NCI-H1694 (cell line): ENCODE data around the gene STRBP.
"Not testable (repeated sequence)": the region's sequence is repeated elsewhere in the genome, so short reads cannot be mapped to it uniquely, and the experiment has no call there.

Experiments used
- DNase-seq: peaks from one replicate; lab custom pipeline; 2025; lab: John Stamatoyannopoulos, UW

The STRBP gene

GRCh38 chr9:123249162-123249561 is 19.2 kb downstream of the STRBP start:
- DNase-seq: not testable (repeated sequence)

GRCh38 chr9:123248630-123249029 is 19.8 kb downstream of the STRBP start:
- no peak for DNase-seq

GRCh38 chr9:123246534-123246933 is 21.9 kb downstream of the STRBP start:
- DNase-seq: peak; percentile 4

- no peak for DNase-seq
Measured at GRCh38 chr9:123239726-123240125, 28.7 kb downstream of the STRBP start.

- DNase-seq: no peak
Measured at GRCh38 chr9:123238365-123238764, 30.0 kb downstream of the STRBP start.

GRCh38 chr9:123237220-123237619 is 31.2 kb downstream of the STRBP start:
- DNase-seq: no peak

GRCh38 chr9:123235448-123235847 is 32.9 kb downstream of the STRBP start:
- DNase-seq: no peak

- DNase-seq: no peak
Measured at GRCh38 chr9:123234853-123235252, 33.5 kb downstream of the STRBP start.

GRCh38 chr9:123232332-123232731 is 36.1 kb downstream of the STRBP start:
- DNase-seq: no peak

GRCh38 chr9:123231421-123231820 is 37.0 kb downstream of the STRBP start:
- DNase-seq: no peak

GRCh38 chr9:123228967-123229366 is 39.4 kb downstream of the STRBP start:
- DNase-seq: no peak

GRCh38 chr9:123225995-123226394 is 42.4 kb downstream of the STRBP start:
- DNase-seq: no peak

GRCh38 chr9:123225374-123225813 is 43.0 kb downstream of the STRBP start:
- DNase-seq: peak; percentile 18

GRCh38 chr9:123220127-123220526 is 48.3 kb downstream of the STRBP start:
- no peak for DNase-seq

GRCh38 chr9:123218831-123219230 is 49.6 kb downstream of the STRBP start:
- DNase-seq: no peak

GRCh38 chr9:123217128-123217654 is 51.2 kb downstream of the STRBP start:
- DNase-seq: no peak

- DNase-seq: no peak
Measured at GRCh38 chr9:123216251-123216797, 52.1 kb downstream of the STRBP start.

- DNase-seq: no peak
Measured at GRCh38 chr9:123211081-123211480, 57.3 kb downstream of the STRBP start.

GRCh38 chr9:123208626-123209174 is 59.7 kb downstream of the STRBP start:
- DNase-seq: no peak

- DNase-seq: no peak
Measured at GRCh38 chr9:123206065-123206464, 62.3 kb downstream of the STRBP start.

GRCh38 chr9:123201083-123201482 is 67.3 kb downstream of the STRBP start:
- no peak for DNase-seq

- DNase-seq: not testable (repeated sequence)
Measured at GRCh38 chr9:123200469-123200868, 67.9 kb downstream of the STRBP start.

- no peak for DNase-seq
Measured at GRCh38 chr9:123196124-123196523, 72.3 kb downstream of the STRBP start.

- no peak for DNase-seq
Measured at GRCh38 chr9:123194023-123194422, 74.4 kb downstream of the STRBP start.
